Measurements from ENCODE around the gene TBCE. TPM values are rescaled to one million over a fixed set of nuclear protein-coding genes. Genes with fewer than 3 reads are reported as not detected.

The TBCE gene
- total RNA-seq, 2 experiments from 2014 or later = 30.2 to 32.6 TPM

GRCh38 chr1:235327559-235328270 lies 39.5 kb upstream of the TBCE start, which contains the start of gene ARID4B:
TSS of gene ARID4B (minus strand) at chr1:235328179. CDS start at chr1:235326919, 1,260 bp downstream.
- H3K36me3 ChIP-seq (ENCODE audit: insufficient read depth, low read length) = peaks cover 55% of the 10 kb centered on the region
- H3K9me2 ChIP-seq (ENCODE audit: insufficient read depth, low read length) = no peaks in the 10 kb centered on the region
- H4K20me1 ChIP-seq (ENCODE audit: insufficient read depth, low read length) = peaks cover 31% of the 10 kb centered on the region; the same call in 1 of the 2 replicates
- H3K4me3 ChIP-seq (ENCODE audit: low read depth, low read length, poor library complexity, severe bottlenecking) = peak within 1 kb of the TSS; percentile 96
- peak within 1 kb of the TSS; percentile 92 for H3K4me2 ChIP-seq (ENCODE audit: low read length)
- H3K27ac ChIP-seq (ENCODE audit: low read depth, low read length, poor library complexity, severe bottlenecking) = peak within 1 kb of the TSS; percentile 91
- ChIA-PET POLR2A (interaction anchor here (0.6 to 0.8 kb wide), 2 partner anchors 13 to 151 kb away, joined by 3 to 5 read pairs; no protein-coding TSS in a partner anchor), CTCF (ENCODE audit: unreplicated experiment) (no interaction called here)
- TF ChIP-seq CTCF (conservative IDR thresholded peaks at IDR 0.05; ENCODE audit: low read length) (no peak), EZH2phosphoT487 (IDR thresholded peaks at IDR 0.05; ENCODE audit: borderline replicate concordance, low read depth, low read length) (no peak)
- DNase-seq (ENCODE audit: low spot score) = no peak
- peaks cover 44% of the 10 kb centered on the region for H3K4me1 ChIP-seq (ENCODE audit: insufficient read depth, low read length, poor library complexity, severe bottlenecking)
- H3K9me3 ChIP-seq (ENCODE audit: low read length) = no peaks in the 10 kb centered on the region
- intact Hi-C loops (cut with micrococcal nuclease; ENCODE audit: unreplicated experiment) = loop anchor here (1.0 to 5.0 kb wide), 6 partner anchors 74 to 955 kb away; partner anchors contain the start of genes ERO1B, RBM34 and TOMM20
- BruUV-seq (replicated peaks) = no TSS peak
- peak within 1 kb of the TSS; percentile 63 for H2AFZ ChIP-seq (ENCODE audit: low read length)
- peaks cover 89% of the 10 kb centered on the region for H3K79me2 ChIP-seq (ENCODE audit: insufficient read depth, low read depth, low read length)

- peaks cover 49% of the 10 kb centered on the region for H3K36me3 ChIP-seq (ENCODE audit: insufficient read depth, low read length)
- peaks cover 87% of the 10 kb centered on the region for H3K79me2 ChIP-seq (ENCODE audit: insufficient read depth, low read depth, low read length)
- peak within 1 kb of the TSS; percentile 91 for H3K27ac ChIP-seq (ENCODE audit: low read depth, low read length, poor library complexity, severe bottlenecking)
- DNase-seq (ENCODE audit: low spot score) = peak; percentile 100
- H3K9me3 ChIP-seq (ENCODE audit: low read length) = no peaks in the 10 kb centered on the region
- TF ChIP-seq CTCF (conservative IDR thresholded peaks at IDR 0.05; ENCODE audit: low read length) (no peak), EZH2phosphoT487 (IDR thresholded peaks at IDR 0.05; ENCODE audit: borderline replicate concordance, low read depth, low read length) (no peak)
- ChIA-PET CTCF (ENCODE audit: unreplicated experiment) (no interaction called here), POLR2A (interaction anchor here (0.8 to 1.1 kb wide), 3 partner anchors 14 to 70 kb away, joined by 3 to 5 read pairs (median 3); no protein-coding TSS in a partner anchor)
- peaks cover 44% of the 10 kb centered on the region for H3K4me1 ChIP-seq (ENCODE audit: insufficient read depth, low read length, poor library complexity, severe bottlenecking)
- peaks cover 28% of the 10 kb centered on the region; the same call in 1 of the 2 replicates for H4K20me1 ChIP-seq (ENCODE audit: insufficient read depth, low read length)
- intact Hi-C loops (cut with micrococcal nuclease; ENCODE audit: unreplicated experiment) = loop anchor here (1.0 to 5.0 kb wide), 7 partner anchors 75 to 954 kb away; partner anchors contain the start of genes B3GALNT2, ERO1B, RBM34 and TOMM20
- no TSS peak for BruUV-seq (replicated peaks)
- H3K9me2 ChIP-seq (ENCODE audit: insufficient read depth, low read length) = no peaks in the 10 kb centered on the region
- peak within 1 kb of the TSS; percentile 63 for H2AFZ ChIP-seq (ENCODE audit: low read length)
- peak within 1 kb of the TSS; percentile 92 for H3K4me2 ChIP-seq (ENCODE audit: low read length)
- peak within 1 kb of the TSS; percentile 96 for H3K4me3 ChIP-seq (ENCODE audit: low read depth, low read length, poor library complexity, severe bottlenecking)
Measured at GRCh38 chr1:235328271-235329138, 38.7 kb upstream of the TBCE start, which contains the start of gene GGPS1. TSS of gene GGPS1 (plus strand) at chr1:235328570. CDS start at chr1:235335265, 6,695 bp downstream.

Measured in OCI-LY7 (cell line).